Osteoblast (primary cell): Measurements from ENCODE around the gene ING3. TPM values are rescaled to one million over a fixed set of nuclear protein-coding genes. Genes with fewer than 3 reads are reported as not detected.

Experiments used
- DNase-seq: peaks from one replicate; pipeline ENCODE4 v3.0.0; 2011; ENCODE audit warnings: low spot score, mixed read lengths; ENCODE audit not compliant: insufficient read length; ENCODE audit errors: missing footprints
- H2AFZ ChIP-seq: 2 replicates; pipeline ENCODE4 v1.6.0; 2011; ENCODE audit warnings: mild to moderate bottlenecking, low read length
- H3K27ac ChIP-seq: 2 replicates; pipeline ENCODE4 v1.5.1; 2011; ENCODE audit warnings: mild to moderate bottlenecking, low read depth, low read length, moderate library complexity
- H3K27me3 ChIP-seq: 2 replicates; pipeline ENCODE4 v1.6.0; 2012; ENCODE audit warnings: mild to moderate bottlenecking, control low read depth, inconsistent platforms, low read length, moderate library complexity; ENCODE audit not compliant: insufficient read depth
- H3K36me3 ChIP-seq: 2 replicates; pipeline ENCODE4 v1.5.1; 2011; ENCODE audit warnings: mild to moderate bottlenecking, low read length, control low read depth, moderate library complexity; ENCODE audit not compliant: insufficient read depth
- H3K4me1 ChIP-seq: 2 replicates; pipeline ENCODE4 v1.5.1; 2011; ENCODE audit warnings: mild to moderate bottlenecking, low read length, control low read depth, moderate library complexity; ENCODE audit not compliant: insufficient read depth
- H3K4me2 ChIP-seq: 2 replicates; pipeline ENCODE4 v1.6.0; 2011; ENCODE audit warnings: mild to moderate bottlenecking, low read length; ENCODE audit not compliant: insufficient read depth
- H3K4me3 ChIP-seq: fragments of 200-600 bp; sonication (generic); 3 replicates; pipeline ENCODE4 v1.5.1; 2012; ENCODE audit warnings: mild to moderate bottlenecking, low read length, inconsistent platforms; ENCODE audit not compliant: insufficient read depth
- H3K79me2 ChIP-seq: 2 replicates; pipeline ENCODE4 v1.6.0; 2012; ENCODE audit warnings: mild to moderate bottlenecking, low read length, control low read depth, inconsistent platforms; ENCODE audit not compliant: insufficient read depth
- H3K9me3 ChIP-seq: 2 replicates; pipeline ENCODE4 v1.5.1; 2011; ENCODE audit warnings: low read depth, low read length, control low read depth
- H4K20me1 ChIP-seq: 2 replicates; pipeline ENCODE4 v1.6.0; 2012; ENCODE audit warnings: mild to moderate bottlenecking, low read length, control low read depth; ENCODE audit not compliant: insufficient read depth
- CTCF ChIP-seq: IDR thresholded peaks from 2 replicates; pipeline ENCODE4 v1.5.1; 2011; ENCODE audit warnings: mild to moderate bottlenecking, low read depth, low read length, moderate library complexity; ENCODE audit errors: extremely low read depth
- total RNA-seq: library from RNA; depleted of rRNA; stranded (reverse); fragments of >200 nt; gene quantifications from 2 replicates; pipeline ENCODE4 v1.2.3, GENCODE V29; 2012

The ING3 gene
- total RNA-seq, 1 donor = 16.6 TPM

GRCh38 chr7:120988591-120989256 lies 38.1 kb downstream of the ING3 start, which contains the start of gene CPED1:
Gene CPED1 (plus strand): TSS chr7:120988711. CDS start chr7:120989622, 911 bp downstream.
- Histone ChIP-seq H3K4me3 (peak within 1 kb of the TSS; percentile 74), H2AFZ (peak within 1 kb of the TSS; percentile 75), H3K4me1 (peaks cover 30% of the 10 kb centered on the region), H3K36me3 (no peaks in the 10 kb centered on the region), H3K27me3 (no peaks in the 10 kb centered on the region), H4K20me1 (no peaks in the 10 kb centered on the region), H3K27ac (peak within 1 kb of the TSS; percentile 83), H3K9me3 (no peaks in the 10 kb centered on the region), H3K4me2 (peak within 1 kb of the TSS; percentile 99), H3K79me2 (peaks cover 32% of the 10 kb centered on the region)
- TF ChIP-seq CTCF = no peak
- DNase-seq = peak; percentile 81

GRCh38 chr7:120989257-120990220 lies 39.0 kb downstream of the ING3 start:
- peaks cover 38% of the 10 kb centered on the region for H3K4me1 ChIP-seq
- peak overlapping the region; percentile 99 for H3K4me2 ChIP-seq
- H3K27me3 ChIP-seq = no peaks in the 10 kb centered on the region
- H4K20me1 ChIP-seq = no peaks in the 10 kb centered on the region
- no peak for TF ChIP-seq CTCF
- peak overlapping the region; percentile 75 for H2AFZ ChIP-seq
- H3K4me3 ChIP-seq = peak overlapping the region; percentile 74
- peaks cover 39% of the 10 kb centered on the region for H3K79me2 ChIP-seq
- no peaks in the 10 kb centered on the region for H3K9me3 ChIP-seq
- peak overlapping the region; percentile 83 for H3K27ac ChIP-seq
- DNase-seq = peak; percentile 58
- H3K36me3 ChIP-seq = no peaks in the 10 kb centered on the region

- no peaks in the 10 kb centered on the region for H3K36me3 ChIP-seq
- peak overlapping the region; percentile 83 for H3K27ac ChIP-seq
- H3K27me3 ChIP-seq = no peaks in the 10 kb centered on the region
- H3K4me1 ChIP-seq = peaks cover 40% of the 10 kb centered on the region
- no peak for TF ChIP-seq CTCF
- H3K79me2 ChIP-seq = peaks cover 48% of the 10 kb centered on the region
- H3K4me3 ChIP-seq = peak overlapping the region; percentile 74
- peak overlapping the region; percentile 99 for H3K4me2 ChIP-seq
- no peaks in the 10 kb centered on the region for H4K20me1 ChIP-seq
- DNase-seq = no peak
- no peaks in the 10 kb centered on the region for H3K9me3 ChIP-seq
- peak overlapping the region; percentile 20 for H2AFZ ChIP-seq
Observed at GRCh38 chr7:120990468-120991118, 40.0 kb downstream of the ING3 start.
